Heart left ventricle (tissue), 16 donors: ENCODE results near the gene PNPO. TPM values are rescaled to one million over a fixed set of nuclear protein-coding genes. Genes with fewer than 3 reads are reported as not detected.

ENCODE experiments used
- ATAC-seq, 4 donors: fragments of 200-7000 bp; cut with Tn5 transposase; one replicate each; pipeline ENCODE4 v1.9.1; 2020 to 2022; ENCODE audit warnings: moderate library complexity in 4 of 4, mild to moderate bottlenecking in 3 of 4, moderate number of reproducible peaks in 1 of 4
- DNase-seq, 5 donors: peaks; one replicate each; pipeline ENCODE4 v3.0.0-alpha.2; 2020
- H3K27ac ChIP-seq, 12 donors: fragments of 200-600 bp; sonication (generic) in 4 of 12; one replicate each; pipeline versions ENCODE4 v1.5.0 to v1.8.0; 2016 to 2022; ENCODE audit warnings: mild to moderate bottlenecking in 2 of 12
- H3K27me3 ChIP-seq, 9 donors: fragments of 200-600 bp; sonication (generic) in 2 of 9; one replicate each; pipeline versions ENCODE4 v1.5.1 to v1.8.0; 2016 to 2022; ENCODE audit warnings: mild to moderate bottlenecking in 3 of 9
- H3K36me3 ChIP-seq, 9 donors: fragments of 200-600 bp; sonication (generic) in 2 of 9; one replicate each; pipeline versions ENCODE4 v1.5.0 to v1.8.0; 2018 to 2022; ENCODE audit warnings: mild to moderate bottlenecking in 2 of 9
- H3K4me1 ChIP-seq, 12 donors: fragments of 200-600 bp; sonication (generic) in 4 of 12; one replicate each; pipeline versions ENCODE4 v1.5.0 to v1.8.0; 2016 to 2022; ENCODE audit warnings: mild to moderate bottlenecking in 3 of 12
- H3K4me3 ChIP-seq, 12 donors: fragments of 200-600 bp; sonication (generic) in 4 of 12; one replicate each; pipeline versions ENCODE4 v1.5.0 to v1.8.0; 2017 to 2022; ENCODE audit warnings: mild to moderate bottlenecking in 9 of 12, moderate library complexity in 4 of 12
- H3K9me3 ChIP-seq, 12 donors: fragments of 200-600 bp; sonication (generic) in 4 of 12; one replicate each; pipeline versions ENCODE4 v1.5.0 to v1.8.0; 2016 to 2022; ENCODE audit warnings: mild to moderate bottlenecking in 1 of 12
- CTCF ChIP-seq, 12 donors: fragments of 200-600 bp; sonication (generic) in 4 of 12; IDR thresholded peaks; one replicate each; pipeline versions ENCODE4 v1.5.0 to v1.8.0; 2018 to 2022; ENCODE audit warnings: antibody characterized with exemption in 12 of 12, mild to moderate bottlenecking in 5 of 12
- POLR2A ChIP-seq, 2 donors: fragments of 450-650 bp; IDR thresholded peaks; one replicate each; pipeline ENCODE4 v1.6.1; 2017; ENCODE audit warnings: antibody characterized with exemption in 2 of 2, mild to moderate bottlenecking in 2 of 2, moderate library complexity in 2 of 2
- WGBS, 4 donors: extraction: QIAGEN DNeasy Blood & Tissue Kit in 2 of 4; methylation state at CpG; one replicate each; pipeline versions ENCODE4 v1.1.5 to v1.1.7; 2013 to 2018; 5-methylcytosine and 5-hydroxymethylcytosine counted together
- intact Hi-C, 10 donors: fragments of 100-400 bp; cut with DNase I; formaldehyde crosslinking; loops; one replicate each; pipeline versions ENCODE4 v1.11.1 to v1.14.2; 2022
- polyA plus RNA-seq, 2 donors: library from polyadenylated mRNA; stranded (reverse); fragments of 200-250 nt; gene quantifications; one replicate each; pipeline ENCODE4 v1.2.3, GENCODE V29; 2013
- total RNA-seq, 9 donors: library from RNA; depleted of rRNA in 2 of 9; stranded (reverse); fragments of >200 nt in 2 of 9; fragmentation: NEBNext Ultra II Directional in 3 of 9; extraction: Animal tissue kit (Norgen Biotek cat#: 25700) in 3 of 9; gene quantifications; one replicate each; pipeline versions ENCODE4 v1.1.0 to v1.2.4, GENCODE V29; 2016 to 2023
- donor health status: ischemic (EF 13 %, LVEDD 7.1; RV severe dilation, severe dysfunction).
- donor health status: healthy with polysubstance abuse.
- donor health status: DM: no; HTN: yes; CAD: no.
- donor health status: DM: no; HTN: no; CAD: no.
- donor health status: ischemic (EF 25% LVEDD 6.9; RV normal size, moderate dysfunction).
- donor health status: ischemic (EF 25% LVEDD 5.7; RV mildly dilated, moderate dysfunction).
- donor health status: healthy.
- donor health status: DM: yes; HTN: yes; CAD: no.
- donor health status: ischemic (EF 35%, LVEDD 5.7; RV mildly dilated, moderate dysfunction).
- donor health status: nonischemic (EF 11% LVEDD 7.7; RV severe dilation, severe dysfunction).
- donor health status: DM: yes; HTN: yes; CAD: no.
- donor health status: PGD.
- donor health status: ischemic (EF 29% LVEDD 5.4; RV normal size, mild dysfunction).
- donor health status: nonischemic (EF 23%, LVEDD 6.1; RV moderate dilation, normal function).

PNPO gene
- total and polyA plus RNA-seq, 11 donors = 12.6 to 45.0 (median 29.7) TPM

DNA sequence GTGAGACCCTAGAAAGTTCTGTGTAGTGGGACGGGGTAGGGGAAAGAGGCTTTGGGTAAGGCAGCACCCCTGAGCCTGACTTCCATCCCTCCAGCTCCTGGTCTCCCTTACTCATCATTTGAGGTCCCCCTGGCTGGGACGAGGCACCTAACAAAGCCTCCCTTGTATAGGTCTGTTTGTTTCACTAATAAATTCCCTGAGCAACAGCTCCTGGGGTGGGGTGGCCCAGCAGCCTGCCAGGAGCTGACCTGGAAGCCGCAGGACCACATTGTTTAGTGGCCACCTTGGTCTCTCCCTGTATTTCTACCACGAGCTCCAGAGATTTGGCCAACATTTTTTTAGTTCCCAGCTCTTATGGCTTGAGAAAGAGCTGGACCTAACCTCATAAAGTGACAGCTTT, 9.1 kb downstream of the PNPO start:
- H3K4me1 ChIP-seq = peaks cover 5 to 41% (median 16%) of the 10 kb centered on the region in 12 donors
- no peaks in the 10 kb centered on the region for H3K27me3 ChIP-seq
- H3K9me3 ChIP-seq = no peaks in the 10 kb centered on the region
- no peak for TF ChIP-seq CTCF (IDR thresholded peaks at IDR 0.05)
- no peak for TF ChIP-seq POLR2A (IDR thresholded peaks at IDR 0.05)
- H3K4me3 ChIP-seq = no peak overlapping the region
- H3K36me3 ChIP-seq = peaks cover 0 to 28% (median 6%) of the 10 kb centered on the region in 9 donors
- intact Hi-C loops = no loop called here
- ATAC-seq (no peak), DNase-seq (no peak)
- WGBS, 4 donors = 93 to 98% (median 95%) methylated on average over 4 of the region's 4 CpGs
- no peak overlapping the region for H3K27ac ChIP-seq

- 76 to 80% (median 78%) methylated on average over 12 of the region's 12 CpGs for WGBS, 4 donors
- Histone ChIP-seq H3K4me1 (peaks cover 5 to 26% (median 14%) of the 10 kb centered on the region in 12 donors), H3K27me3 (no peaks in the 10 kb centered on the region), H3K36me3 (peaks cover 0 to 13% (median 0%) of the 10 kb centered on the region in 9 donors), H3K9me3 (no peaks in the 10 kb centered on the region), H3K27ac (no peak overlapping the region), H3K4me3 (no peak overlapping the region)
- ATAC-seq = no peak
- TF ChIP-seq POLR2A (IDR thresholded peaks at IDR 0.05) (no peak), CTCF (IDR thresholded peaks at IDR 0.05) (no peak)
- intact Hi-C loops = no loop called here
- no peak for DNase-seq
These were observed 11.0 kb downstream of the PNPO start for GRCh38 chr17:47952171-47953021.

DNA sequence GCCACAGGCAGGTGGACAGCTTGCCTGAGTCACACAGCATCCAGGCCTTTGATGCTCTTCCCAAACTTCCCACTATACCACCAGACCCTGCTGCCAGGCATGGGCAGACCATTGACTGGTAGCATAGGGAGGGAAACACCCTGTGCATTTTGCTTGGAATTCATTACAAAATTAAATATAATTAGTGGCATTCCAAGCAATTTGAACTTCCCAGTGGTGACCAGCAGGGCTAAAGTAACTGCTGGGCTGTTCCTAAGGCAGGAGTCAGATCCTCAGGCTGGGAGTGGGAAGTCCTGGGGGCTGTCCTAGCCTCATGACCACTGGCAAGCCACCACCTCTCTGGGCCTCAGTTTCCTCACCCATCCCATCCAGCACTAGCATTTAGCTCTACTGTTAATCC, 12.5 kb downstream of the PNPO start:
- ATAC-seq = no peak
- intact Hi-C loops = no loop called here
- Histone ChIP-seq H3K4me3 (no peak overlapping the region), H3K4me1 (peaks cover 2 to 23% (median 11%) of the 10 kb centered on the region in 12 donors), H3K9me3 (no peaks in the 10 kb centered on the region), H3K27me3 (no peaks in the 10 kb centered on the region), H3K27ac (no peak overlapping the region), H3K36me3 (peaks cover 0 to under 1% (median 0%) of the 10 kb centered on the region in 9 donors)
- DNase-seq = no peak
- TF ChIP-seq CTCF (IDR thresholded peaks at IDR 0.05) (no peak), POLR2A (IDR thresholded peaks at IDR 0.05) (no peak)

- H3K27me3 ChIP-seq = no peaks in the 10 kb centered on the region
- H3K36me3 ChIP-seq = no peaks in the 10 kb centered on the region
- TF ChIP-seq POLR2A (IDR thresholded peaks at IDR 0.05) (no peak), CTCF (IDR thresholded peaks at IDR 0.05) (no peak)
- peaks cover 0 to 8% (median 0%) of the 10 kb centered on the region in 12 donors for H3K4me1 ChIP-seq
- H3K27ac ChIP-seq = no peak overlapping the region
- WGBS, 4 donors = 89 to 95% (median 93%) methylated on average over 6 to 7 of the region's 7 CpGs
- no peak overlapping the region for H3K4me3 ChIP-seq
- ATAC-seq (no peak), DNase-seq (no peak)
- intact Hi-C loops = no loop called here
- no peaks in the 10 kb centered on the region for H3K9me3 ChIP-seq
These were observed 14.4 kb downstream of the PNPO start for GRCh38 chr17:47955497-47956461.
